Measurements from ENCODE around the gene HS2ST1. TPM values are rescaled to one million over a fixed set of nuclear protein-coding genes. Genes with fewer than 3 reads are reported as not detected.
"Not testable (repeated sequence)": the region's sequence is repeated elsewhere in the genome, so short reads cannot be mapped to it uniquely, and the experiment has no call there.

Gene HS2ST1
- total RNA-seq, 1 experiment from 2014 or later: 30.1 TPM

DNA sequence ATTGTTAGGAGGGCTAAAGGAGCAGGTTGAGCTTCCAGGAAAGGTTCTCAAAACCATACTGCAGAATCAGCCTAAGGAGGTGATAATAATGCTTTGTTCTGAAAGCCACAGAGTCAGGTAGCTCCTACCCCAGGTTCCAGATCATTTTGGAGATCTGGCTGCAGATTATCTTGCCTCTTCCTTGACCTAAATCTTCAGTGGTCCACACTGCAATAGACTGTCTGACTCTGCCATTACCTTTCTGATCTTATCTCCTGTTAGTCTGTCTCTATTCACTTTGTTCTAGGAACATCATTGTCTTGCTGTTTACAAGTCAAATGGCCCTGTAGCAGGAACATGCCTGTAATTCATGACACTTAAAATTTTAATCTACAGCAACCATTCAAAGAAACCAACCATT, 73.0 kb downstream of the HS2ST1 start (continued):
- TF ChIP-seq REST (IDR thresholded peaks at IDR 0.05; ENCODE audit: low read depth): no peak
- TF ChIP-seq YY1 (IDR thresholded peaks at IDR 0.05; ENCODE audit: extremely low read depth, insufficient replicate concordance, low read depth, low read length): no peak
- TF ChIP-seq POLR2A (IDR thresholded peaks at IDR 0.05; ENCODE audit: borderline replicate concordance, extremely low read depth, insufficient read depth, insufficient read length): no peak
- TF ChIP-seq ZNF274 (IDR thresholded peaks at IDR 0.05; ENCODE audit: low read depth, low read length): no peak

GRCh38 chr1:86988835-86989234, 74.4 kb downstream of the HS2ST1 start:
- TF ChIP-seq ELF1 (IDR thresholded peaks at IDR 0.05; ENCODE audit: borderline replicate concordance, low read depth): no peak
- no peak for TF ChIP-seq SRF (IDR thresholded peaks at IDR 0.05; ENCODE audit: low read depth)
- TF ChIP-seq JUND (IDR thresholded peaks at IDR 0.05): no peak
- TF ChIP-seq FOSL1 (IDR thresholded peaks at IDR 0.05; ENCODE audit: low read depth): no peak
- TF ChIP-seq SP1 (IDR thresholded peaks at IDR 0.05; ENCODE audit: low read depth): no peak
- no peak for TF ChIP-seq ZNF274 (IDR thresholded peaks at IDR 0.05; ENCODE audit: low read depth, low read length)
- TF ChIP-seq RAD21 (IDR thresholded peaks at IDR 0.05; ENCODE audit: low read depth): no peak
- no peak for TF ChIP-seq SIN3A (IDR thresholded peaks at IDR 0.05; ENCODE audit: low read depth)
- no peak for TF ChIP-seq ZFX (IDR thresholded peaks at IDR 0.05)
- Histone ChIP-seq H2AFZ (ENCODE audit: low read depth, low read length, poor library complexity, severe bottlenecking) (no peak overlapping the region), H3K27me3 (ENCODE audit: insufficient read depth, low read length) (no peaks in the 10 kb centered on the region), H3K36me3 (ENCODE audit: control insufficient read depth in 1 of 2, insufficient read depth in 2 of 2, low read length in 2 of 2) (no peaks in the 10 kb centered on the region), H3K4me1 (ENCODE audit: control insufficient read depth in 1 of 2, insufficient read depth in 2 of 2, low read length in 2 of 2) (peaks cover 9 to 13% of the 10 kb centered on the region in 2 experiments), H3K4me3 (replicated peaks in 1 of 2; ENCODE audit: low read depth in 1 of 2, low read length in 2 of 2) (no peak overlapping the region), H3K27ac (ENCODE audit: low read depth, low read length) (no peak overlapping the region), H3K9ac (ENCODE audit: low read length) (no peak overlapping the region), H3K4me2 (ENCODE audit: low read length) (no peak overlapping the region), H3K9me2 (ENCODE audit: insufficient read depth) (no peaks in the 10 kb centered on the region), H3K79me2 (ENCODE audit: insufficient read depth, low read length) (no peaks in the 10 kb centered on the region), H3K9me3 (ENCODE audit: control insufficient read depth in 1 of 2, insufficient read depth in 1 of 2, low read depth in 1 of 2, low read length in 2 of 2) (no peaks in the 10 kb centered on the region), H4K20me1 (ENCODE audit: insufficient read depth) (no peaks in the 10 kb centered on the region)
- ChIA-PET RAD21 (ENCODE audit: low non-redundant PET in 1 of 2, low total read pairs in 2 of 2, uncharacterized antibody in 2 of 2, unreplicated experiment in 2 of 2) (no interaction called here), POLR2A (interaction anchor here (0.8 kb wide), 1 partner anchor 14 kb away, joined by 4 read pairs; no protein-coding TSS in a partner anchor), CTCF (no interaction called here)
- no TSS peak for BruUV-seq (replicated peaks)
- DNase-seq (ENCODE audit: low read depth, low spot score) (no peak), ATAC-seq (no peak)
- intact Hi-C loops (cut with micrococcal nuclease): no loop called here

- POLR2A ChIA-PET; H4K20me1 ChIP-seq (ENCODE audit: insufficient read depth); H3K27ac ChIP-seq (ENCODE audit: low read depth, low read length); H3K9me2 ChIP-seq (ENCODE audit: insufficient read depth); H3K4me2 ChIP-seq (ENCODE audit: low read length); H3K9me3 ChIP-seq (ENCODE audit: control insufficient read depth in 1 of 2, insufficient read depth in 1 of 2, low read depth in 1 of 2, low read length in 2 of 2); ATAC-seq; H3K9ac ChIP-seq (ENCODE audit: low read length); CTCF ChIA-PET; BruUV-seq (replicated peaks); H3K27me3 ChIP-seq (ENCODE audit: insufficient read depth, low read length); intact Hi-C loops (cut with micrococcal nuclease); DNase-seq (ENCODE audit: low read depth, low spot score); H3K4me3 ChIP-seq (replicated peaks in 1 of 2; ENCODE audit: low read depth in 1 of 2, low read length in 2 of 2); H3K79me2 ChIP-seq (ENCODE audit: insufficient read depth, low read length); RAD21 ChIA-PET (ENCODE audit: low non-redundant PET in 1 of 2, low total read pairs in 2 of 2, uncharacterized antibody in 2 of 2, unreplicated experiment in 2 of 2); H2AFZ ChIP-seq (ENCODE audit: low read depth, low read length, poor library complexity, severe bottlenecking); H3K36me3 ChIP-seq (ENCODE audit: control insufficient read depth in 1 of 2, insufficient read depth in 2 of 2, low read length in 2 of 2): not testable (repeated sequence)
- H3K4me1 ChIP-seq (ENCODE audit: control insufficient read depth in 1 of 2, insufficient read depth in 2 of 2, low read length in 2 of 2): peaks cover 9 to 13% of the 10 kb centered on the region in 2 experiments
Observed at GRCh38 chr1:86989690-86990089, 75.3 kb downstream of the HS2ST1 start.

Data from HCT116 (cell line).